ENCODE measurements around the gene CIART. TPM values are rescaled to one million over a fixed set of nuclear protein-coding genes. Genes with fewer than 3 reads are reported as not detected.
"Not testable (repeated sequence)": the region's sequence is repeated elsewhere in the genome, so short reads cannot be mapped to it uniquely, and the experiment has no call there.

The CIART gene
- total and polyA plus RNA-seq, 10 of the 15 experiments (the other 5 are each of a cell fraction or from before 2014, with no cell fraction given) = 0.44 to 1.4 (median 0.67) TPM

- TF ChIP-seq BCL3 (IDR thresholded peaks at IDR 0.05; ENCODE audit: borderline replicate concordance, insufficient read depth, low read depth, low read length, poor library complexity, severe bottlenecking) (no peak), TCF12 (IDR thresholded peaks at IDR 0.05; ENCODE audit: low read depth, low read length) (no peak), CEBPB (IDR thresholded peaks at IDR 0.05; ENCODE audit: borderline replicate concordance in 1 of 2, low read depth in 2 of 2, low read length in 2 of 2) (no peak), ZBTB4 (CRISPR knock-in tag; IDR thresholded peaks at IDR 0.05) (no peak), HCFC1 (IDR thresholded peaks at IDR 0.05; ENCODE audit: low read length) (no peak), SIN3A (IDR thresholded peaks at IDR 0.05; ENCODE audit: low read depth, low read length) (no peak), PAX5 (IDR thresholded peaks at IDR 0.05; ENCODE audit: borderline replicate concordance, low read depth, low read length) (no peak)
- no peak overlapping the region for H3K4me3 ChIP-seq
- DNase-seq (ENCODE audit: low read depth, low spot score) = no peak
- no peaks in the 10 kb centered on the region for H4K20me1 ChIP-seq (ENCODE audit: control insufficient read depth, insufficient read depth)
- H3K36me3 ChIP-seq (ENCODE audit: control insufficient read depth in 2 of 2, insufficient read depth in 2 of 2, low read length in 1 of 2) = peaks cover 0 to 5% of the 10 kb centered on the region in 2 experiments; a peak in 1 of 4 replicates
- no peaks in the 10 kb centered on the region for H3K9me3 ChIP-seq (replicated peaks; ENCODE audit: control insufficient read depth, insufficient read depth, low read length)
- H3K4me1 ChIP-seq (ENCODE audit: control insufficient read depth, insufficient read depth, low read length) = no peaks in the 10 kb centered on the region
- H3K27me3 ChIP-seq (replicated peaks in 1 of 2; ENCODE audit: control insufficient read depth in 2 of 2, insufficient read depth in 2 of 2, low read length in 1 of 2) = no peaks in the 10 kb centered on the region
- no peaks in the 10 kb centered on the region for H3K79me2 ChIP-seq (ENCODE audit: control insufficient read depth, insufficient read depth, low read length)
- POLR2A ChIA-PET = interaction anchor here (0.6 kb wide), 1 partner anchor 61 kb away, joined by 3 read pairs; no protein-coding TSS in a partner anchor
- intact Hi-C loops (cut with micrococcal nuclease; ENCODE audit: unreplicated experiment) = no loop called here
- FAIRE-seq = no peak
- H3K4me2 ChIP-seq (ENCODE audit: control insufficient read depth, insufficient read depth) = no peak overlapping the region
- RAD21 ChIA-PET (ENCODE audit: unreplicated experiment) = no interaction called here
- SMC1A ChIA-PET (ENCODE audit: uncharacterized antibody, unreplicated experiment) = no interaction called here
- ATAC-seq = no peak
- H3K9ac ChIP-seq (ENCODE audit: control insufficient read depth, insufficient read depth, low read length) = no peak overlapping the region
- BruUV-seq (replicated peaks) = no TSS peak
- in situ Hi-C loops (cut with MboI) = no loop called here
- CTCF ChIA-PET = no interaction called here
- 100% methylated on average over 2 of the region's 2 CpGs for WGBS (ENCODE audit: insufficient coverage, insufficient replicate concordance, low lambda C conversion rate, missing lambda C conversion rate)
- H3K27ac ChIP-seq (ENCODE audit: control insufficient read depth, insufficient read depth) = no peak overlapping the region
- no peak overlapping the region for H2AFZ ChIP-seq (ENCODE audit: control insufficient read depth, low read depth, low read length)
These were observed 20.5 kb downstream of the CIART start for GRCh38 chr1:150302902-150303301.

GRCh38 chr1:150308585-150308984 lies 26.2 kb downstream of the CIART start:
- H3K4me2 ChIP-seq (ENCODE audit: control insufficient read depth, insufficient read depth); H3K27me3 ChIP-seq (replicated peaks in 1 of 2; ENCODE audit: control insufficient read depth in 2 of 2, insufficient read depth in 2 of 2, low read length in 1 of 2); intact Hi-C loops (cut with micrococcal nuclease; ENCODE audit: unreplicated experiment); H3K4me3 ChIP-seq; POLR2A ChIA-PET; SMC1A ChIA-PET (ENCODE audit: uncharacterized antibody, unreplicated experiment); in situ Hi-C loops (cut with MboI); ATAC-seq; H4K20me1 ChIP-seq (ENCODE audit: control insufficient read depth, insufficient read depth); H2AFZ ChIP-seq (ENCODE audit: control insufficient read depth, low read depth, low read length); H3K79me2 ChIP-seq (ENCODE audit: control insufficient read depth, insufficient read depth, low read length); DNase-seq (ENCODE audit: low read depth, low spot score); FAIRE-seq; H3K9me3 ChIP-seq (replicated peaks; ENCODE audit: control insufficient read depth, insufficient read depth, low read length); H3K36me3 ChIP-seq (ENCODE audit: control insufficient read depth in 2 of 2, insufficient read depth in 2 of 2, low read length in 1 of 2); BruUV-seq (replicated peaks); H3K9ac ChIP-seq (ENCODE audit: control insufficient read depth, insufficient read depth, low read length); H3K27ac ChIP-seq (ENCODE audit: control insufficient read depth, insufficient read depth); H3K4me1 ChIP-seq (ENCODE audit: control insufficient read depth, insufficient read depth, low read length); CTCF ChIA-PET; RAD21 ChIA-PET (ENCODE audit: unreplicated experiment): not testable (repeated sequence)
- 98% methylated on average over 6 of the region's 9 CpGs for WGBS (ENCODE audit: insufficient coverage, insufficient replicate concordance, low lambda C conversion rate, missing lambda C conversion rate)
